AG04450 (cell line): ENCODE results near the gene RAB1B. TPM values are rescaled to one million over a fixed set of nuclear protein-coding genes. Genes with fewer than 3 reads are reported as not detected.

Source experiments
- CTCF ChIA-PET: fragments of 300-600, 350-600 bp; formaldehyde crosslinking; extraction: SDS; loops from one replicate; lab custom pipeline; 2022; ENCODE audit warnings: antibody characterized with exemption, inconsistent platforms; lab: Charles Lee
- POLR2A ChIA-PET: fragments of 350-600 bp; formaldehyde crosslinking; extraction: SDS; loops from one replicate; lab custom pipeline; 2021; ENCODE audit warnings: antibody characterized with exemption, inconsistent platforms; lab: Yijun Ruan, JAX
- DNase-seq: peaks from one replicate; pipeline ENCODE4 v3.0.0-alpha.2; 2011; ENCODE audit warnings: low read depth, low spot score
- H3K27ac ChIP-seq: one replicate; pipeline ENCODE4 v1.5.1; 2012; ENCODE audit warnings: low read depth, low read length, control low read depth
- H3K27me3 ChIP-seq: one replicate; pipeline ENCODE4 v1.6.0; 2012; ENCODE audit warnings: low read length; ENCODE audit not compliant: control insufficient read depth, insufficient read depth
- H3K4me3 ChIP-seq: 2 replicates; pipeline ENCODE4 v1.5.1; 2011; ENCODE audit warnings: mild to moderate bottlenecking, low read depth, low read length, control low read depth
- H3K9me3 ChIP-seq: 2 replicates; pipeline ENCODE4 v1.5.1; 2012; ENCODE audit warnings: low read length; ENCODE audit not compliant: control insufficient read depth, insufficient read depth
- CTCF ChIP-seq: IDR thresholded peaks from 2 replicates; pipeline ENCODE4 v1.5.1; 2011; ENCODE audit warnings: low read depth, low read length, control low read depth, inconsistent platforms
- polyA plus RNA-seq: library from polyadenylated mRNA; depleted of rRNA; stranded (reverse); fragments of >200 nt; gene quantifications from 2 replicates; pipeline ENCODE4 v1.2.3, GENCODE V29; 2011

RAB1B gene
- polyA plus RNA-seq, 1 experiment, result 127 TPM

- Histone ChIP-seq H3K27ac (peak overlapping the region; percentile 61), H3K9me3 (no peaks in the 10 kb centered on the region), H3K27me3 (peaks cover 16% of the 10 kb centered on the region), H3K4me3 (peak overlapping the region; percentile 84)
- no peak for DNase-seq
- no peak for TF ChIP-seq CTCF
- CTCF ChIA-PET, result interaction anchor here (1.3 to 2.1 kb wide), 4 partner anchors 24 to 120 kb away, joined by 3 to 7 read pairs (median 4); partner anchors contain the start of gene RIN1
- POLR2A ChIA-PET, result interaction anchor here (0.6 to 2.6 kb wide), 7 partner anchors 9 to 279 kb away, joined by 3 to 25 read pairs (median 4); partner anchors contain the start of genes CD248, PELI3, RAB1B and RIN1
Measured at GRCh38 chr11:66287889-66288670, 19.6 kb downstream of the RAB1B start.

- Histone ChIP-seq H3K27me3 (peaks cover 19% of the 10 kb centered on the region), H3K27ac (peak within 1 kb of the TSS; percentile 100), H3K4me3 (peak within 1 kb of the TSS; percentile 84), H3K9me3 (no peaks in the 10 kb centered on the region)
- POLR2A ChIA-PET, result interaction anchor here (0.6 to 2.6 kb wide), 24 partner anchors 9 to 1317 kb away, joined by 3 to 25 read pairs (median 3); partner anchors contain the start of genes BRMS1, CD248, MAJIN and MRPL11
- CTCF ChIA-PET, result interaction anchor here (0.6 to 2.1 kb wide), 9 partner anchors 23 to 120 kb away, joined by 3 to 8 read pairs (median 4); partner anchors contain the start of gene RIN1
- TF ChIP-seq CTCF, result no peak
- peak; percentile 99 for DNase-seq
Measured at GRCh38 chr11:66288671-66289547, 20.5 kb downstream of the RAB1B start, which contains the start of gene YIF1A. Gene YIF1A (minus strand): TSS chr11:66289143. CDS start chr11:66288985, 158 bp downstream.

GRCh38 chr11:66289548-66290329 is 21.3 kb downstream of the RAB1B start:
- no peak for TF ChIP-seq CTCF
- H3K27me3 ChIP-seq, result peaks cover 19% of the 10 kb centered on the region
- H3K27ac ChIP-seq, result peak overlapping the region; percentile 100
- no peaks in the 10 kb centered on the region; the same call in 1 of the 2 replicates for H3K9me3 ChIP-seq
- CTCF ChIA-PET, result interaction anchor here (0.6 to 2.1 kb wide), 10 partner anchors 22 to 119 kb away, joined by 3 to 8 read pairs (median 4); partner anchors contain the start of gene RIN1
- peak overlapping the region; percentile 75 for H3K4me3 ChIP-seq
- POLR2A ChIA-PET, result interaction anchor here (0.6 to 2.6 kb wide), 23 partner anchors 8 to 1318 kb away, joined by 3 to 25 read pairs (median 3); partner anchors contain the start of genes BRMS1, CD248, MAJIN and MRPL11
- DNase-seq, result peak; percentile 72

- Histone ChIP-seq H3K27me3 (peaks cover 19% of the 10 kb centered on the region), H3K9me3 (no peaks in the 10 kb centered on the region; the same call in 1 of the 2 replicates), H3K27ac (no peak overlapping the region), H3K4me3 (peak overlapping the region; percentile 75; the same call in 1 of the 2 replicates)
- ChIA-PET CTCF (interaction anchor here (1.3 kb wide), 1 partner anchor 99 kb away, joined by 5 read pairs; no protein-coding TSS in a partner anchor), POLR2A (interaction anchor here (2.6 kb wide), 1 partner anchor 27 kb away, joined by 25 read pairs; the partner anchor contains the start of gene CD248)
- TF ChIP-seq CTCF, result no peak
- no peak for DNase-seq
Measured at GRCh38 chr11:66290330-66290621, 21.8 kb downstream of the RAB1B start.
